CD4-positive, alpha-beta T cell treated with Interleukin-15 for 1 hour (primary cell): Measurements from ENCODE around the gene AGER.
"Not testable (repeated sequence)": the region's sequence is repeated elsewhere in the genome, so short reads cannot be mapped to it uniquely, and the experiment has no call there.

Experiments used
- DNase-seq: peaks from one replicate; pipeline ENCODE4 v3.0.0-alpha.2; 2020

AGER gene

DNA sequence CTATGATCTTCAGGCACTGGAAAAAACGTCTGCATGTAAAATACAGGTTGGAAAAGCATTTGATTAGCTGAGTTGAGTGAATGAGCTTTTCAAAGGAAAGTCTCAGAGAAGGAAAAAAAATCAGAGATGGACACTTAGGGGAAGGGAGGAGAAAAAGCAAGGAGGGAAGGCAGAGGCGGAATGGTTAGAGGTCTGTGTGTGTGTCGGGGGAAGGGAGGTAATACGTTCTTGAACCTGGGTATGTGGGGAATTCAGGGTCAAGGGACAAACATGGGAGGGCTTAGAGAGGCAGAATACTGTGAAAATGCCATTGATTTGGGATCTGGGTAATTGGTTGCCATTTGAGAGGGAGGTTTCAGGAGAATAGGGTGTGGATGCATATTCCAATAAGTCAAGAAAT is 37.4 kb downstream of the AGER start:
- DNase-seq = no peak

DNA sequence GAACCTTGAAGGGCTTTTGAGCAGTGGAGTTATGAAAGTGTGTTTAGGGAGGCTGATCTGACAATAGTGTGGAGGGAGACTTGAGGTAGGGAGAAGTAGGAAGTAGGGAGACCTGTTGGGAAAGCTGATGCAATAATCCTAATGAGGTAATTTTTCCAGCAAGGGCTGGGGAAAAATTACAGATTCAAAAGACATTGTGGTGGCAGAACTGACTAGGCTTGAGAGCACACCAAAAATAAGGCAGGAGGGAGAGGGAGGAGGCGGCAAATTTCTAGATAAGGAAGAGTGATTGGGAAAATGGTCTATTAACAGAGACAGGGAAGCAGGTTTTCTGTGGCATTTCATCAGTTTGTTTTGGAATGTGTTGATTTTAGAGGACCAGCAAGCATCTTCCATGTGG is 37.8 kb downstream of the AGER start:
- DNase-seq = no peak

DNA sequence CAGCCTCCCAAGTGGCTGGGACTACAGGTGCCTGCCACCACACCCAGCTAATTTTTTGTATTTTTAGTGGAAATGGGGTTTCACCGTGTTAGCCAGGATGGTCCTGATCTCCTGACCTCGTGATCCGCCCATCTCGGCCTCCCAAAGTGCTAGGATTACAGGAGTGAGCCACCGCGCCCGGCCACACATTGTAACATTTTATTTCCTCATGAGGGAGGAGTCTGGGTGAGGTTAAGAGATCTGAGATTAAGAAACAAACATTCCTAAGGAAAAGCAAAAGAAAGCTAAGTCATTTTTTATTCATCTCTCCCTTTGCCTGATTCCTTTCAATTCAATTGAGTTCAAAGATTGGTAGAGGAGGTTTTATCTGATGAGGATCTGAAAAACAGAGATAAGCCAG is 39.8 kb downstream of the AGER start:
- not testable (repeated sequence) for DNase-seq

DNA sequence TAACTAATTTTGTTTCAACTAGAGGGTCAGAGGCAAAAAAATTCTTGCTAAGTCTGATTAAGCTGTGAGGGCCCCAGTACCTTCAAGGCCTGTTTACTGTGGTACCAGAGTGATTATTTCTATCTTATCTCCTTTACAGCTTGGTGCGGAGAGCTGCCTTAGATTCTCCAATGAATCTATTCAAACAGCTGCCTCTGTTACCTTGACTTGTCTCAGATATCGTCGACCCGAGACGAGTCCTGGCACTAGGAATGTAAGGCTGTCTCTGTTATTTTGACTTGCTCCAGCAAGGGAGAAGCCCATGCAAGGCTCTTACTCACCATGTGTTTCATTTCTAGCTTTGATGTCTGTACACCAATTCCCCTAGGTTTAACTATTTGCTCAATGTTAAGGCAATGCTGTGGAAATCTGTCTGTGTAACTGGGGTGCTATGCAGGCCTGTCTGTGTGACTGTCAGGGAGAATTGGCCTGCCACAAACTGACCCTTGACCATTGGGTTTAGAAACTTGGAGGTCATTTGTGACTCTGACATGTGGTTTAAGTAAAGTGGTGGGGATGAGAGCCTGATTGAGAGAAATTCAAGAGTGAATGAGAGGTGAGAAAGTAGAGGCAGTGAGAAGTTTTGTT is 43.5 kb downstream of the AGER start:
- no peak for DNase-seq

DNA sequence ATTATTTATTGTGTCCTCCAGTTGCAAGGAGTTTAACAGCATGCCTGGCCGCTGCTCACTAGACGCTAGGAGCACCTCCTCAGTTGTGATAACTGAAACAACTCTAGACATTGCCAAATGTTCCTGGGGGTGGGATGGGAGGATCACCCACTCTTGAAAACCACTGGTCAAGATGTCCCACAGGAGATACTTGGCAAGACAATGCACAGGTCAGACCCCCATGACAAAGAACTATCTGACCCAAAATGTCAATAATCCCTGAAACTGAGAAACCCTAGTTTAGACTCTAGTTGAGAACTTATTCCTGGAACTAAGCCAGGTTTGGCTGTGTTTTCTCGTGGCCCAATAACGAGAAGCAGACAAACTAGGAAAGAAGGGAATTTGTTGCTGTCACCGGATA is 44.5 kb downstream of the AGER start:
- DNase-seq = no peak

DNA sequence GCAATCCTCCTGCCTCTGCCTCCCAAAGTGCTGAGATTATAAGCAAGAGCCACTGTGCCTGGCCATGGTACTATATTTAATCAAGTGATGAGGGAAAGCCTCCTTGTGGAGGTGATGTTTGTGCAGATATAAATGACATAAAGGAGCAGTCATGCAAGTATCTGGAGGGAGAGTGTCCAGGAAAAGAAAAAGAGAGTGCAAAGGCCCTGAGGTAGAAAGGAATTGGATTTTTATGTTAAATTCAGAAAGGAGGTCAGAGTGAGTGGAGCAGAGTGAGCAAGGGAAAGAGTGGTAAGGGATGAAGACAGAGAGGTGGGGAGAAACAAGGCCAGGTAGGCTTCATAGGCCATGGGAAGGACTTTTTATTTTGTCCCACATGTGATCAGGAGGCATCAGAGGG is 46.6 kb downstream of the AGER start:
- no peak for DNase-seq

DNA sequence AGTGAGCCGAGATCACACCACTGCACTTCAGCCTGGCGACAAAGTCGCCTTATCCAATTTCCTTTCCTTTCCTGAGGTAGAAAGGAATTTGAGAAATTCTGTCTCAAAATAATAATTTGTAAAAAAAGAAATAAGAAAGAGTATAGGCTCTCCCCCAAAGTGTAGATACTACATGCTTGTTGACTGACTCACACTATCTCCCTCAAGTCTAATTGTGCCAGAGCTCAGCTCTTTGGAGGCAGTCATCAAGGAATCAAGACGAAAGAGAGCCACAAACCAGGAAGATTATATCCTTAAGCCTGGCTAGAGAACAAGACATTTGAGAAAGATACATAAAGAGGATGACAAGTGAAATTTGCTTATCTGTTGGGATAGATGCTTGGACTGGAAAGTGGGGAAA is 50.3 kb downstream of the AGER start:
- DNase-seq = no peak

DNA sequence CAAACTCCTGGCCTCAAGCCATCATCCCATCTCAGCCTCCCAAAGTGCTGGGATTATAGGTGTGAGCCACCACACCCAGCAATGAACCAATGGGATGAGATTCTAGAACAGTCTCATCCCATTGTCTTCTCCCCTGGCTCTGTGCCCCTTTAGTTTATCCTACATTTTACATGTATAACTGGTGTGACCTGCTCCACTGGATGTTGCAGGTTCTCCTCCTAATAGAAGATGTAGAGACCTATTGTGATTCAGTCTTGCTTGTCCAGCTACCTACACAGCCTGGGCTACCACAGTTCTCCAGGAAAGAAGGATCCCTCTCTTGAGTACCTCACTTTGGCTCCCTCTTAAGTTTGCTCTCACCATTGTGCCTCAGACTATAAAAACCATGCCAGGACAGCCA is 51.9 kb downstream of the AGER start:
- DNase-seq = no peak

DNA sequence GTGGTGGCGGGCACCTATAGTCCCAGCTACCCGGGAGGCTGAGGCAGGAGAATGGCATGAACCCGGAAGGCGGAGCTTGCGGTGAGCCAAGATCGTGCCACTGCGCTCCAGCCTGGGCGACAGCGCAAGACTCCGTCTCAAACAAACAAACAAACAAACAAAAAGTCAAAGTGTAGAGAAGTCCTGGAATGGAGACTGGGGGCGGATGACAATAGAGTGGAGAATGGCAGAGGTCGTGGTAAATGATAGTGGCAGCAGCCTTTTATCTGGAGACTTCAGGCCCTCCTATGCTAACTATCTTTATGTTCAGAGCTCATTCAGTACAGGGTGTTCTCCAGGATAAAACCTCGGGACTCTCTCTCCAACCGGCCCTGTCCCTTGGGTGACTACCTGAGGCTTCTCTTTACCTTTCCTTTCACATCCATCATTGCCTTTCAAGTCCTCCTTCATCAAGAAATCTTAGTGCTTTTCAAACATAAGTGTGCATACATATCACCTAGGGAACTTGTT is 52.6 kb downstream of the AGER start:
- no peak for DNase-seq
